HG03103 (cell line): ENCODE measurements around the gene B3GNT3.
A peak's percentile ranks its signal among the peaks of the same experiment; 100 is the strongest.

Source experiments
- ATAC-seq: cut with Tn5 transposase; IDR thresholded peaks from one replicate; pipeline ENCODE4 v1.9.1; 2021; ENCODE audit warnings: low read depth; ENCODE audit not compliant: unreplicated experiment

The B3GNT3 gene, protein sequence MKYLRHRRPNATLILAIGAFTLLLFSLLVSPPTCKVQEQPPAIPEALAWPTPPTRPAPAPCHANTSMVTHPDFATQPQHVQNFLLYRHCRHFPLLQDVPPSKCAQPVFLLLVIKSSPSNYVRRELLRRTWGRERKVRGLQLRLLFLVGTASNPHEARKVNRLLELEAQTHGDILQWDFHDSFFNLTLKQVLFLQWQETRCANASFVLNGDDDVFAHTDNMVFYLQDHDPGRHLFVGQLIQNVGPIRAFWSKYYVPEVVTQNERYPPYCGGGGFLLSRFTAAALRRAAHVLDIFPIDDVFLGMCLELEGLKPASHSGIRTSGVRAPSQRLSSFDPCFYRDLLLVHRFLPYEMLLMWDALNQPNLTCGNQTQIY

DNA sequence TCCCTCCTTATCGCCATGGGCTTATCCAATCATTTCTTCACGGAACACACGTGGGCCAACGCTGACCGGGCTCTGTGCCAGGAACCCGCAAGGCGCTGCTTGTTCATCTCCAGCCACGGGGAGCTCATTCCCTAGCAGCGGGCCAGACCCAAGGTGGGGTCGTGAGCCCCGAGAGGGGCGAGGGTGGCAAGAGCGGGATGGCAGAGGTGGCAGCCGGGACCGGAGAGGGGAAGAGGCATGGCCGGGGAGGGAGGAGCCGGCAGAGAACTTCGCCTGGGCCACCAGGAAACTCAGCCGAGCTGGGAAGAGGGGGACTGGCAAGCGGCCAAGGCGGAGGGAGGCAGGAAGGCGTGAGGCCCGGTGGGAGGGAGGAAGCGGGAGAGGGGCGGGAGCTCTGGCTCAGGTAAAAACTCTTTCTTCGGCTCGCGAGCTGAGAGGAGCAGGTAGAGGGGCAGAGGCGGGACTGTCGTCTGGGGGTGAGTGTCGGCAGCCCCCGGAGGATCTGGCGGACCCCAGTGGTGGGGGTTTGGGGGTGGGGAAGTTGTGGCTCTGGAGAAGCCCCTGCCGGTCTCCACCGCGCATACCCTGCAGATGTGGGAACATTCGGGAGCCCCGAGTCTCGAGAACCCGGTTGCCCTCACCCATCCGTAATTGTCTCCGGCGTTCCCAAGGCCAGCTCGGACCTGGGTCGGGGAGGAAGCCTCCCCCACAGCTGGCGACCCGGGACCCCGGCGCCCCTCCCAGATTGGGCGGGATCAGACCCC lies at the start of gene B3GNT3:
B3GNT3 (plus strand) TSS at position 408 of the 764 bp plus-strand sequence. CDS start 12,670 bp downstream, outside the sequence.
- no peak for ATAC-seq

- peak; percentile 55 for ATAC-seq
Measured at GRCh38 chr19:17747205-17748098, 47.5 kb upstream of the B3GNT3 start.

- ATAC-seq, result no peak
Measured at GRCh38 chr19:17748884-17749638, 45.9 kb upstream of the B3GNT3 start.

GRCh38 chr19:17749912-17750317 lies 45.0 kb upstream of the B3GNT3 start:
- ATAC-seq, result no peak

DNA sequence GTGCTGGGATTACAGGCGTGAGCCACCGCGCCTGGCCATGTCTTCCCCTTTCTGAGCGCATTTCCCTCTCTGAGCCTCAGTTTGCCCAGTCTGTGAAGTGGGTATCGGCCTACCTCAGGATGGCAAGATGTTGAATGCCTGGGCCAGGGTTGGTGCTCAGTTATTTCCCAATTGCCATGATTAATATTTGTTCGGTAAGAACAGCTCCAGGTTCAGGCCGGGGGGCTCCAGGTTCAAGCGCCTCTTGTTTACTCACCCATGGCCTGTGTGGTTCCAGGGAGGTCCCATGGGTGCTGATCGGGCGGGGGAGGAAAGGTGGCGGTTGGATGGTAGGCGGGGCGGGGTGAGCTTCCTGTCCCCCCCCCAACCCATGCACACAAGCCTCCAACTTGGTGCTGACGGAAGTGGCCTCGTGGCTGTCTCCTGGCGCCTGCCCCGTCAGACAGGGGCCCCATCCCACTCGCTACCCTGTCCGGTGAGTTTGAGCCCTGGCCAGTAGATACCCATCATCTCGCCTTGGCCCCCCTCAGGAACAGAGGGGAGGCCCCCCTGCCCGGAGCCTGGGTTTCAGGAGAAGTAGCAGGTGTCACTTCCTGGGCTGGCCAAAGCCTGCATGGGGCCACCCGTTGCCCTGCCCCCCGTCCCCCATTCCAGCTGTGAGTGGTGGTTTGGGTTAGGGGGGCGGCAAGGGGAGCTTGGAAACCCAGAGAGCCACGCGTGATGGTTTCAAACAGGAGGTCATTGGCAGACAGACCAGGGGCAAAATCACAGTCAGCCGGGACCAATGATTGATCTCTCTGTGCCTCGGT lies 43.6 kb upstream of the B3GNT3 start, which contains the start of gene FCHO1:
FCHO1 (plus strand) TSS at position 375 of the 809 bp plus-strand sequence. CDS start 3,688 bp downstream, outside the sequence.
- no peak for ATAC-seq

- no peak for ATAC-seq
Measured at GRCh38 chr19:17751912-17752273, 43.0 kb upstream of the B3GNT3 start.

DNA sequence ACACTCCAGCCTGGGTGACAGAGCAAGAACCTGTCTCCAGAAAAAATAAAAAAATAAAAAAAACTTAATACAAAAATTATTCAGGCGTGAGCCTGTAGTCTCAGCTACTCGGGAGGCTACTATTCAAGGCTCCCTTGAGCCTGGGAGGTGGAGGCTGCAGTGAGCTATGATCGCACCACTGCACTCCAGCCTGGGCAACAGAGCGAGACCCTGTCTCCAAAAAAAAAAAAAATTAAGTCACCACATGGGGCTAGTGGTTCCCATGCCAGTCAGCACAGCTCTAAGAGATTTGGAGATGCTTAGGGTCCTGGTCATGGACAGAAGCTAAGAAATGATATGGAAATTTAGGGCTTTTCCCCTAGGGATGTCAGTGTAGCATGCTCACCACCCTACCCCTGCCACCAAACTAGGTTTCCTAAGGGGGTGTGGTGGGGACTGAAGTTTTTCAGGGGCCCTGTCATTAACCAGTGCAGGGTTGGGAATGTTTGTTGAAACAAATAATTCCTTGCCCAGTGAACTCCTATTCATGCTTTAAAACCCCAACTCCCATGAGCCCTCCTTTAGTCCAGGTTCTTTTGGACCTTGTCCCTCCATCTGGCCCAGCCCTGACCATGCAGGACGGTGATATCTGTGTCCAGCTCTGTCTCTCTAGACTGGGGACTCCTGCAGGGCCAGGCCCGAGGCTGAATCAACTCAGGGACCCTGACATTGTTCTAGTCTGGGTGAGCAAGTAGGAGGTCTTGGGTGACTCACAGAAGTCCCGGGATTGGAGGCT lies 41.9 kb upstream of the B3GNT3 start:
- ATAC-seq, result no peak

DNA sequence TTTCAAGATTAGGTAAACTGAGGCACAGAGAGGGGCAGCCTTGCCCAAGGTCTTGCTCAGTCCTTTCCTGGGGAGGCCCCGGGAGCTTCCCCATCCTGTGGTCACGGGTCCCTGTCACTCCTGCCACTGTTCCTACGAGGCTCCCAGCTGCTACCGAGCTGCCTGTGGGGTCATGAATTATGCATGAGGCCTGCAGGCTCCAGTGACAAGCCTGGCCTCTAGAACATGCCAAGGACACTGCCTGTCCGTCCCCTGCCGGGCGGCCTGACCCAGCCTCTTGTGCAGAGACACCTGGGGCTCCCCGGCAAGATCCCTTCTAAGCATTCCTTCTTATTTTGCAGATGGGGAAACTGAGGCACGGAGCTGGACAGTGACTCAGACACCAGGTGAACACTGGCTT lies 41.0 kb upstream of the B3GNT3 start:
- no peak for ATAC-seq

GRCh38 chr19:17754634-17755442 lies 40.1 kb upstream of the B3GNT3 start:
- ATAC-seq, result peak; percentile 45

- no peak for ATAC-seq
Measured at GRCh38 chr19:17755443-17755890, 39.5 kb upstream of the B3GNT3 start.

GRCh38 chr19:17755977-17756670 lies 38.8 kb upstream of the B3GNT3 start:
- no peak for ATAC-seq

- no peak for ATAC-seq
Measured at GRCh38 chr19:17757125-17757524, 37.8 kb upstream of the B3GNT3 start.

DNA sequence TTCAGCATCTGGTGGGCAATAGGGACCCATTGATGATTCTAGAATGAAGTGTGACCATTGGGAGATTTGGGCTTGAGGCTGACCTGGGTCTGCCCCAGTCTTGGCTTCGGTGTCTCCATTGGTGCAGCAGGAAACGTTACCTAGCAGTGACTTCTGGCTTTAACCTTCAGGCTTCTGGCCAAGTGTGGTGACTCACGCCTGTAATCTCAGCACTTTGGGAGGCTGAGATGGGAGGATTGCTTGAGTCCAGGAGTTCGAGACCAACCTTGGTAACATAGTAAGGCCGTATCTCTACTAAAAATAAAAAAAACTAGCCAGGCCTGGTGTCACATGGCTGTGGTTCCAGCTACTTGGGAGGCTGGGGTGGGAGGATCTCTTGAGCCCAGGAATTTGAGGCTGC lies 36.4 kb upstream of the B3GNT3 start:
- no peak for ATAC-seq

GRCh38 chr19:17761148-17761547 lies 33.8 kb upstream of the B3GNT3 start:
- ATAC-seq, result no peak

DNA sequence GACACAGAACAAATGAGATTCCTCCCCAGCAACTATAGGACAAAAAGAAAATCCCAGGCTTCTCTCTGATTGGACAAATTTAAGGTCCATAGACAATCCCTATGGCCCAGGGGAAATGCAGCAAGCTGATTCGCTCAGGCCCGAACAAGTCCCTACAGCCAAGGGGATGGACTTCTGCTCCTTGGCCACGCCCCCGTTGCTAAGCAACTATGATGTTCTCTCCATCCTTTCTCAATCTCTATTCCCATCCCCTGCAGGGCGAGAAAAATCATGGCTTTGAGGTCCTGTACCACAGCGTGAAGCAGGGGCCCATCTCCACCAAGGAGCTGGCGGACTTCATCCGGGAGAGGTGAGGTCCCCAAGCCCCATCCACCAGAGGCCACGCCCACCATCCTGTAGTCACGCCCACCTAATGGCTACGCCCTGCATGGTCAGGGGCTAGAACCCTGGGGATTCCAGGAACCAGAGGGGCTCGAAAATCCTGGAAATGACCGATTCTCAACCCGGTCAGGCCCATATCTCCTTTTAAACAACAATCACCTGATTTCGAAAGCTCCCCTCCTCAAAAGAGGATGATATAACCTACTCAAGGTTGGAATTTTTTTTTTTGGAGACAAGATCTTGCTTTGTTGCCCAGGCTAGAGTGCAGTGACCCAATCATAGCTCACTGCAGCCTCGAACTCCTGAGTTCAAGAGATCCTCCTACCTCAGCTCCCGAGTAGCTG lies 32.3 kb upstream of the B3GNT3 start:
- ATAC-seq, result no peak

GRCh38 chr19:17764348-17764747 lies 30.6 kb upstream of the B3GNT3 start:
- ATAC-seq, result no peak
